Measurements from ENCODE around the gene ATP6V0B.

ATP6V0B gene

GRCh38 chr1:43994071-43994470 lies 19.3 kb downstream of the ATP6V0B start:
- Histone ChIP-seq H3K27ac (no peak overlapping the region), H3K27me3 (no peaks in the 10 kb centered on the region), H3K4me1 (peaks cover 7 to 23% (median 13%) of the 10 kb centered on the region in 4 donors), H3K4me3 (no peak overlapping the region), H3K36me3 (peaks cover 0 to 6% (median 0%) of the 10 kb centered on the region in 3 donors), H3K9me3 (no peaks in the 10 kb centered on the region)
- DNase-seq: no peak
- intact Hi-C loops (cut with DNase I; ENCODE audit: low total_unique reads): no loop called here
- TF ChIP-seq CTCF (IDR thresholded peaks at IDR 0.05): no peak

GRCh38 chr1:43994794-43995790 lies 20.3 kb downstream of the ATP6V0B start:
- intact Hi-C loops (cut with DNase I; ENCODE audit: low total_unique reads): no loop called here
- no peak for TF ChIP-seq CTCF (IDR thresholded peaks at IDR 0.05)
- H3K4me1 ChIP-seq: peaks cover 7 to 23% (median 13%) of the 10 kb centered on the region in 4 donors
- no peak overlapping the region for H3K27ac ChIP-seq
- no peak overlapping the region for H3K4me3 ChIP-seq
- H3K9me3 ChIP-seq: no peaks in the 10 kb centered on the region
- H3K27me3 ChIP-seq: no peaks in the 10 kb centered on the region
- DNase-seq: no peak
- peaks cover 0 to 16% (median 0%) of the 10 kb centered on the region in 3 donors for H3K36me3 ChIP-seq

GRCh38 chr1:43995984-43996732 lies 21.4 kb downstream of the ATP6V0B start:
- Histone ChIP-seq H3K4me1 (peaks cover 2 to 15% (median 6%) of the 10 kb centered on the region in 4 donors), H3K4me3 (no peak overlapping the region), H3K27ac (no peak overlapping the region), H3K9me3 (no peaks in the 10 kb centered on the region), H3K36me3 (peaks cover 0 to 27% (median 0%) of the 10 kb centered on the region in 3 donors), H3K27me3 (no peaks in the 10 kb centered on the region)
- intact Hi-C loops (cut with DNase I; ENCODE audit: low total_unique reads): no loop called here
- no peak for DNase-seq
- TF ChIP-seq CTCF (IDR thresholded peaks at IDR 0.05): no peak

- Histone ChIP-seq H3K9me3 (no peaks in the 10 kb centered on the region), H3K27ac (no peak overlapping the region), H3K4me3 (no peak overlapping the region), H3K4me1 (peaks cover 0 to 15% (median 5%) of the 10 kb centered on the region in 4 donors), H3K36me3 (peaks cover 0 to 33% (median 0%) of the 10 kb centered on the region in 3 donors), H3K27me3 (no peaks in the 10 kb centered on the region)
- no peak for TF ChIP-seq CTCF (IDR thresholded peaks at IDR 0.05)
- DNase-seq: no peak
- intact Hi-C loops (cut with DNase I; ENCODE audit: low total_unique reads): no loop called here
Measured at GRCh38 chr1:43996733-43997115, 22.0 kb downstream of the ATP6V0B start.

GRCh38 chr1:43997295-43997999 lies 22.7 kb downstream of the ATP6V0B start:
- intact Hi-C loops (cut with DNase I; ENCODE audit: low total_unique reads): no loop called here
- TF ChIP-seq CTCF (IDR thresholded peaks at IDR 0.05): no peak
- Histone ChIP-seq H3K36me3 (peaks cover 0 to 40% (median 6%) of the 10 kb centered on the region in 3 donors), H3K27ac (no peak overlapping the region), H3K9me3 (no peaks in the 10 kb centered on the region), H3K4me3 (no peak overlapping the region), H3K27me3 (no peaks in the 10 kb centered on the region), H3K4me1 (peaks cover 0 to 9% (median 0%) of the 10 kb centered on the region in 4 donors)
- DNase-seq: no peak

Data from tibial artery (tissue), 4 donors.